ENCODE results near the gene ERLEC1. TPM values are rescaled to one million over a fixed set of nuclear protein-coding genes. Genes with fewer than 3 reads are reported as not detected.
"Not testable (repeated sequence)": the region's sequence is repeated elsewhere in the genome, so short reads cannot be mapped to it uniquely, and the experiment has no call there.

The ERLEC1 gene
- total RNA-seq, 4 donors from 2014 or later = 42.9 to 76.1 (median 48.5) TPM

DNA sequence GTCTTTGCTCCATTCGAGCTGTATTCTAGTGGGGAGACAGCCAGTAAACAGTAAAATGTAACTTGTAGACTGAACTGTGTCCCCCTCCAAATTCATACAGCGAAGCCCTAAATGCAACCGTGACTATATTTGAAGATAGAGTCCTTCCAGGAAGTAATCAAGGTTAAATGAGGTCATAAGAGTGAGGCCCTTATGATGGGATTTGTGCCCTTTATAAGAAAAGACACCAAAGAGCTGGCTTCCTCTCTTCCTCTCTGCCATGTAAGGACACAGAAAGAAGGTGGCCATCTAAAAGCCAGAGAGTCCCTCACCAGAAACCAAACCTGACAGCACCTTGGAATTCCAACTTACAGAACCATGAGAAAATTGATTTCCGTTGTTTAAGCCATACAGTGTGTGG, 41.5 kb downstream of the ERLEC1 start:
- no peak for DNase-seq (ENCODE audit: low spot score)
- ATAC-seq (ENCODE audit: low FRiP score) = no peak
- TF ChIP-seq, protein P1, sequence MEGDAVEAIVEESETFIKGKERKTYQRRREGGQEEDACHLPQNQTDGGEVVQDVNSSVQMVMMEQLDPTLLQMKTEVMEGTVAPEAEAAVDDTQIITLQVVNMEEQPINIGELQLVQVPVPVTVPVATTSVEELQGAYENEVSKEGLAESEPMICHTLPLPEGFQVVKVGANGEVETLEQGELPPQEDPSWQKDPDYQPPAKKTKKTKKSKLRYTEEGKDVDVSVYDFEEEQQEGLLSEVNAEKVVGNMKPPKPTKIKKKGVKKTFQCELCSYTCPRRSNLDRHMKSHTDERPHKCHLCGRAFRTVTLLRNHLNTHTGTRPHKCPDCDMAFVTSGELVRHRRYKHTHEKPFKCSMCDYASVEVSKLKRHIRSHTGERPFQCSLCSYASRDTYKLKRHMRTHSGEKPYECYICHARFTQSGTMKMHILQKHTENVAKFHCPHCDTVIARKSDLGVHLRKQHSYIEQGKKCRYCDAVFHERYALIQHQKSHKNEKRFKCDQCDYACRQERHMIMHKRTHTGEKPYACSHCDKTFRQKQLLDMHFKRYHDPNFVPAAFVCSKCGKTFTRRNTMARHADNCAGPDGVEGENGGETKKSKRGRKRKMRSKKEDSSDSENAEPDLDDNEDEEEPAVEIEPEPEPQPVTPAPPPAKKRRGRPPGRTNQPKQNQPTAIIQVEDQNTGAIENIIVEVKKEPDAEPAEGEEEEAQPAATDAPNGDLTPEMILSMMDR (IDR thresholded peaks at IDR 0.05) = no peak

DNA sequence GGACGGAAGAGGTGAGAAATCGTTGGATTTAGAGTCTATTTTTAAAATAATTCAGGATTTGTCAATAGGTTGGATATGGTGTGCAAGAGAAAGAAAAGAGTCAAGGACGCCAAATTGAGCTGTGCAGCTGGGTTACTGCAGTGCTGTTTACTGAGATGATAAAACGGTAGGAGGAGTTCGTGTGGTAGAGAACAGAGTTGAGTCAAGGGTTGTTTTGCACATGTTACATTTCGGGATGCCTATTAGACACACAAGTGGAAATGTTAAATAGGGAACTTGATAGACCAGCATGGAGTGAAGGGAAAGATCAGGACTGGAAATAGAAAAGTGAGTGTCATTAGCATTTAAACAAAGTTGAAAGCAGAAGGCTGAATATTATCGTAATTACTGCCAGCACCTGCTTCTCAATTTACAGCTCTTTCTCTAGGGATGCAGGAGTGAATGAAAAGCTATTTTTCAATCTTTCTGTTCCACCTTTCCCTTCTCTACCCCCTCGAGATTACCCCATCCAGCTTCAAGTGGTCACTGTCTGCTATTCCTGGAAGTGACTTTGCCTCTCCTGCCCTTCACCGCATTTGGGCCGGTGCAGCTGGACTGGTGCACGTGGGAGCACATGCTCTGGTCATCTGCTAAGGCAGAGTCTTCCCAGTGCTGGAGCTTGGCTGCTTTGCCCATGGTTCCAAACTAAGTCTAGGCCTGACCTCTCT, 42.6 kb downstream of the ERLEC1 start:
- DNase-seq (ENCODE audit: low spot score) = no peak
- TF ChIP-seq, protein P1 (IDR thresholded peaks at IDR 0.05) = no peak
- no peak for ATAC-seq (ENCODE audit: low FRiP score)

DNA sequence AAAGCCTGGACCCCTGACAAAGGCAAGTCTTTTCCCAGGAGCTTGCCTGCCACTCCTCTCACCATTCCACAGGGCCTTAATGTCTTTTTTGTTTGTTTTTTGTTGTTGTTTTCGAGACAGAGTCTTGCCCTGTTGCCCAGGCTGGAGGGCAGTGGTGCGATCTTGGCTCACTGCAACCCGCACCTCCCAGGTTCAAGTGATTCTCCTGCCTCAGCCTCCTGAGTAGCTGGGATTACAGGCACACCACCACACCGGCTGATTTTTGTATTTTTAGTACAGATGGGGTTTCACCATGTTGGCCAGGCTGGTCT, 43.1 kb downstream of the ERLEC1 start:
- DNase-seq (ENCODE audit: low spot score); ATAC-seq (ENCODE audit: low FRiP score): not testable (repeated sequence)

DNA sequence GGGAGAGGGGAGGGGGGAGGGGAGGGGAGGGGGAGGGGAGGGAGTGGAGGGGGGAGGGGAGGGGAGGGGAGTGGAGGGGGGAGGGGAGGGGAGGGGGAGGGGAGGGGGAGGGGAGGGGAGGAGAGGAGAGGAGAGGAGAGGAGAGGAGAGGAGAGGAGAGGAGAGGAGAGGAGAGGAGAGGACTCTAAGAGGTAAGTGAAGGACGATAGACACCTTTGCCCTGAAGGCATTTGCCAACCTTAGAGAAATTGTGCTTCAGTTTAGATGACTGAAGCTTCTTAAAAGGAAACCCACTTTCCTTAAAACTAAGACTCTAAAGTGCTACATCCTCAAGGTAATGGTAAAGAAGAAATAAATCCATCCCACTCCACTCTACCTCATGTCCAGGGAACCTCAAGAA, 53.7 kb downstream of the ERLEC1 start:
- TF ChIP-seq, protein P1 (IDR thresholded peaks at IDR 0.05) = no peak
- no peak for DNase-seq (ENCODE audit: low spot score)
- no peak for ATAC-seq (ENCODE audit: low FRiP score)

DNA sequence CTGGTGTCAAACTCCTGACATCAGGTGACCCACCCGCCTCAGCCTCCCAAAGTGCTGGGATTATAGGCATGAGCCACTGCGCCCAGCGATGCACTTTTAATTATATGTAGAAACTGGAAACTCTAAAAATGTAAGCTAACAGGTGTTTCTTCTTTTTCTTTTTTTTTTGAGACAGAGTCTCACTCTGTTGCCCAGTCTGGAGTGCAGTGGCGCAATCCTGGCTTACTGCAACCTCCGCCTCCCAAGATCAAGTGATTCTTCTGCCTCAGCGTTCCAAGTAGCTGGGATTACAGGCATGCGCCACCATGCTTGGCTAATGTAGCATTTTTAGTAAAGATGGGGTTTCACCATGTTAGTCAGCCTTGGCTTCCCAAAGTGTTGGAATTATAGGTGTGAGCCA, 54.8 kb downstream of the ERLEC1 start:
- not testable (repeated sequence) for DNase-seq (ENCODE audit: low spot score); ATAC-seq (ENCODE audit: low FRiP score)

DNA sequence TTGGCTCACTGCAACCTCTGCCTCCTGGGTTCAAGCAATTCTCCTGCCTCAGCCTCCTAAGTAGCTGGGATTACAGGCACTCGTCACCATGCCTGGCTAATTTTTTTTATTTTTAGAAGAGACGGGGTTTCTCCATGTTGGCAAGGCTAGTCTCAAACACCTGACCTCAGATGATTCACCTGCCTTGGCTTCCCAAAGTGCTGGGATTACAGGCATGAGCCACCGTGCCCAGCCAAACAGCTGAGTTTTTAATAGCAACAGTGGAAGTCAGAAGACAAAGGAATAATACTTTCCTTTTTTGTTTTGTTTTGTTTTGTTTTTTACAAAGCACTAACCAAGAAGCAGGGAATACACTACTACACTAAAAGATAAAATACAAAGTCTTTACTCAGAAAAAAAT, 56.0 kb downstream of the ERLEC1 start:
- DNase-seq (ENCODE audit: low spot score) = no peak
- no peak for ATAC-seq (ENCODE audit: low FRiP score)
- TF ChIP-seq, protein P1 (IDR thresholded peaks at IDR 0.05) = no peak

DNA sequence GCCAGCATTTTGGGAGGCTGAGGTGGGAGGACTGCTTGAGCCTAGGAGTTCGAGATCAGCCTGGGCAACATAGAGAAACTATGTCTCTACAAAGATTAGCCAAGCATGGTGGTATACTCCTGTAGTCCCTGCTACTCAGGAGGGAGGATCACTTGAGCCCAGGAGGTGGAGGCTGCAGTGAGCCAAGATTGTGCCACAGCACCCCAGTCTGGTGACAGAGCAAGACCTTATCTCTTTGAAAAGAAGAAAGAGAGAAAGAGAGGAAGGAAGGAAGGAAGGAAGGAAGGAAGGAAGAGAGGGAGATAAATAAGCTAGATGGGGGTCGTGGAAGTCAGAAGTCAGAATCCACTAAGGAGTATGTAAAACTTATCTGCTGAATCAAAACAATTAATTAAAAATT, 56.8 kb downstream of the ERLEC1 start:
- DNase-seq (ENCODE audit: low spot score) (no peak), ATAC-seq (ENCODE audit: low FRiP score) (no peak)
- TF ChIP-seq, protein P1 (IDR thresholded peaks at IDR 0.05) = no peak

DNA sequence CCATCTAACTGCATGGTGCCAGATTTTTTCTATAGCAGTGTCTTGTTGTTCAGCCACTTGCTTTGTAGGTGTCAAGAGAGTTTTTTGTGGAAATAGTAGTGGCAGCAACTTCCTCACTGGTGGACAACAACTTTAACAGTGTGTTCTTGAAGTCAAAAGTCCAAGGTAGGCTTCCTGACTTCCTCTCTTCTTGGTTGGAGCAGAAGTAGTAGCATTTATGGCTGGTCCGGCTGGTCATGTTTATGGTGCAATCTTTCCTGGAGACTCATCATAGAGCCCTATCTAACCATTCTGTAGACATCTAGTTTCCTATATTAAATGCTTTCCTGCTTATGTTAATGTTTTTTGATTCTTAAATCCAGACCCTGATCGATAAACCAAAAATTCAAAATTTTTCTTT, 61.2 kb downstream of the ERLEC1 start:
- TF ChIP-seq, protein P1 (IDR thresholded peaks at IDR 0.05) = no peak
- ATAC-seq (ENCODE audit: low FRiP score) (no peak), DNase-seq (ENCODE audit: low spot score) (no peak)

DNA sequence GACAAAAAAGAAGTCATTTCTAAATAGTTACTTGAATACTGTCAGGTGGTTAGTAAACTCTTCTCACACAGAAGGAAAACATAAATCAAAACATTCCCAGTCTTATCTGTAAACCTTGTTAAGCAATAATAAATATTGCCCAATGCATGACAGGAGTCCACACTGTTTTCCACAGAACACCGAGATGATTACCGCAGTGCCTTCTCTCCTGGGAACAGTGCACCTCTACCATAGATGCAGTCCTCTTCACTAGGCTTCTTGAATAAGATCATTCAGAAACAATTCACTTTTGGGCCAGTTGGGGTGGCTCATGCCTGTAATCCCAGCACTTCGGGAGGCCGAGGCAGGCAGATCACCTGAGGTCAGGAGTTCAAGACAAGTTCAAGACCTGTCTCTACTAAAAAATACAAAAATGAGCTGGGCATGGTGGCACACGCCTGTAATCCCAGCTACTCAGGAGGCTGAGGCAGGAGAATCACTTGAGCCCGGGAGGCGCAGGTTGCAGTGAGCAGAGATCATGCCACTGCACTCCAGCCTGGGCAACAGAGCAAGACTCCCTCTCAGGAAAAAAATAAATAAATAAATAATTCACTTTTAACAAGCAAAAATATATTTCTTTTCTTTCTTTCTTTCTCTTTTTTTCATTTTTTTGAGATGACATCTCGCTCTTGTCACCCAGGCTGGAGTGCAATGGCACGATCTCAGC, 64.4 kb downstream of the ERLEC1 start:
- not testable (repeated sequence) for DNase-seq (ENCODE audit: low spot score)
- peak; percentile 83 for ATAC-seq (ENCODE audit: low FRiP score)
